Measurements from ENCODE around the gene C3orf18.

DNA sequence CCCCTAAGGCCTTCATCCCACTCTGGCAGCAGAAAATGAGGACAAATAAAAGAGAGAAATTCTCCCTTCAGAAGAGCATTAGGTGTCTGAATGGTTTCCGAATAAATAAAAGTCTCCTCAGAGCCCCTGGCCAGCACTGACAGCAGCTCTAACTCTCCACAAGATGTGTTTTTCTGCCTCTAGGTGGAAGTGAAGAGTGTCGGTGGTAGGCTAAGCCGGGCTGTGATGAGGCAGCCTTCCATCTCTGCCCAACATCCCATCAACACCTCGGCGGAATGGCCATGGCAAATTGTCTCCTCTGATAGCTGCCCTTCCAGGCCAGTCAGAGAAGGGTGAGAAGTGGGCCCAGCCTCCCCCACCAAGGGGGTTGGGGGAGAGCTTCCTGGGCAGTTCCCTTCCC is 57.8 kb downstream of the C3orf18 start:
- TF ChIP-seq, protein P1, sequence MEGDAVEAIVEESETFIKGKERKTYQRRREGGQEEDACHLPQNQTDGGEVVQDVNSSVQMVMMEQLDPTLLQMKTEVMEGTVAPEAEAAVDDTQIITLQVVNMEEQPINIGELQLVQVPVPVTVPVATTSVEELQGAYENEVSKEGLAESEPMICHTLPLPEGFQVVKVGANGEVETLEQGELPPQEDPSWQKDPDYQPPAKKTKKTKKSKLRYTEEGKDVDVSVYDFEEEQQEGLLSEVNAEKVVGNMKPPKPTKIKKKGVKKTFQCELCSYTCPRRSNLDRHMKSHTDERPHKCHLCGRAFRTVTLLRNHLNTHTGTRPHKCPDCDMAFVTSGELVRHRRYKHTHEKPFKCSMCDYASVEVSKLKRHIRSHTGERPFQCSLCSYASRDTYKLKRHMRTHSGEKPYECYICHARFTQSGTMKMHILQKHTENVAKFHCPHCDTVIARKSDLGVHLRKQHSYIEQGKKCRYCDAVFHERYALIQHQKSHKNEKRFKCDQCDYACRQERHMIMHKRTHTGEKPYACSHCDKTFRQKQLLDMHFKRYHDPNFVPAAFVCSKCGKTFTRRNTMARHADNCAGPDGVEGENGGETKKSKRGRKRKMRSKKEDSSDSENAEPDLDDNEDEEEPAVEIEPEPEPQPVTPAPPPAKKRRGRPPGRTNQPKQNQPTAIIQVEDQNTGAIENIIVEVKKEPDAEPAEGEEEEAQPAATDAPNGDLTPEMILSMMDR (optimal IDR thresholded peaks at IDR 0.05 in 1 of 3, IDR thresholded peaks at IDR 0.05 in 1 of 3, conservative IDR thresholded peaks at IDR 0.05 in 1 of 3; ENCODE audit: extremely low read depth in 1 of 3, insufficient read depth in 2 of 3, low read length in 3 of 3) = no peak
- TF ChIP-seq EZH2 (IDR thresholded peaks at IDR 0.05; ENCODE audit: low read length) = no peak

Data from keratinocyte (primary cell).